ENCODE data around the gene SIK2.

The SIK2 gene

GRCh38 chr11:111734101-111734953 is 132.1 kb downstream of the SIK2 start:
- DNase-seq = no peak

DNA sequence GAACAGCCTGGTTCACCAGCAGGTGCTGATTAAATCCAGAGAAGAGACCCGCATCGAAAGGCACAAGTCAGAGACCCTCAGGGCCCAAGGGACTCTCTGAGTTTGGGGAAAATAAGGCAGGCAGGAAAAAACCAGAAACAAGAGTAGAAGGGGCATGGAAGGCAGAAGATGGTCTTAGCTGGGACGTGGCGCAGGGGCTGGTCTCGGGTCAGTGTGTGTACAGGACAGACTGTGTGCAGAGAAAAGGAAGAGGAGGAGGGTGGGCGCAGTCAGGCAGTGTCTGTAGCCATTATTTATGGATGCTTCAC is 132.7 kb downstream of the SIK2 start:
- no peak for DNase-seq

GRCh38 chr11:111735262-111736116 is 133.2 kb downstream of the SIK2 start:
- DNase-seq = peak; percentile 91

- DNase-seq = no peak
Measured at GRCh38 chr11:111736181-111736590, 133.9 kb downstream of the SIK2 start.

DNA sequence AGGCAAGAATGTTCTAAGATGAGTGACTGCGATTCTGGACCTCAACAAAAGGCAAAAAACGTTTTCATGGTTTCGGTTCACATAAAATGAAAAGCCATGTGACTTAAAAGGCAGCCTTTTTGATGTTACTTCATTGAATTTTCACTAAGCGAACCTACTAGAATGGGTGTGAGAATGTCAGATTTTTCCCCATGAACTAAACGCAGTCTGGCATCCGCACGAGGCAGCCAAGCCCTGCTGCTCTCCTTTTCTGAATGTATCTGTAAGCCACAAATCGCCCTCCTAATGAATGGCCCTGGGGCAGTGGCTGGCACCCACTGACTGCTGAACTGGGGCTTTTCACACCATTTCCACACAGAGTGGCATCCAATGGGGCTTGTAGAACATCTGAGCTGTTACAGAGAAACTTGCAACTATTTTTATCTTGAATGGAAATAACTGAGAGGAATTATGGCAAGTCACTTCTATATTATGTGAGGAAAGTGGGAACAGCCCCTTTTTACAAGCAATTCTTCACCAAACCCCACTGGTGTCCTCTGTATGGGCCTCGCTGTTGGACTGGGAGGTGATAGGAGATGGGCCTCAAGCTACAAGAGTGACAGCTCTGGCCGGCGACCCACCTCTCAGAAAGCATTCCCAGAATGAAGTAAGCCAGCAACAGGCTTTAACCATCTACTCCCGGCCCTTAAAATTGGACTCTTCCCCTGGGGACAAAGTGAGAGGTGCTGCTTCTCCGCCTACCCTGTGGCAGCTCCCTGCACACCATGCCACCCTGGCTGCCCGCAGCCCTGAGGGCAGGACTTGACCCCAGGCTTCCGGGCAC is 134.6 kb downstream of the SIK2 start:
- DNase-seq = no peak

DNA sequence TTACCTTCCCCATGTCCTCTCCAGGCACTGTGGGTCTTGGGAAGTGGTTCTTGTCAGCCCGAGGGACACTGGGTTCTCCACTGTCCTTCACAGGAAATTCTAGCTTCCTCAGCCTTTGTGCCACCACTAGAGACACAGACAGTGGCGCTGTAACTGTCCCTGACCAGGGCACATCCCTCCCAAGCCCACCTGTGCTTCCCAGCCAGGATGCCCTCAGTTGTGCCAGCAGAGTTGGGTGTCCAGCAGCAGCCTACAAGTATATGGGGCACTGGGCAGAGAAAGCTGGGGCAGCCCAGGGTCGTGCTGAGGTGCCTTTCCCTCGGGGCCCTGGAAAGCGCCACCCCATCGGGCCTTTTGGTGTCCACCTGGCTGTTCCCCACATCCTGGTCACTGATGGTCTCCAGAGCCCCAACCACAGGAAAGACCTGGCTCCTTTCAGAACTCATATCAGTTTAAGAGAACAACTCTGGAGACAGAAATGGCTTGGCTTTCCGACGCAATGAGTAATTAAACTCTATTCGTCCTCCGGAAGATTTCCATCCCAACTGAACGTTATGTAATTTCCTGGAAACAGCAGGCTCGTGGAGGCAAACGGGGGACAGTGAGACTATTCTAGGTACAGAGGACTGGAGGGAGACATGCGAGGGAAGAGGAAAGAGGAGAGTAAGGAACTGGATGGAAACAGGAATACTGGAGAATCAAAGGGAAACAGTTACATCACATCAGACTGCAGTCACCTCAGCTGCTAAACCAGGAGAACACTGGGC is 135.4 kb downstream of the SIK2 start:
- no peak for DNase-seq

DNA sequence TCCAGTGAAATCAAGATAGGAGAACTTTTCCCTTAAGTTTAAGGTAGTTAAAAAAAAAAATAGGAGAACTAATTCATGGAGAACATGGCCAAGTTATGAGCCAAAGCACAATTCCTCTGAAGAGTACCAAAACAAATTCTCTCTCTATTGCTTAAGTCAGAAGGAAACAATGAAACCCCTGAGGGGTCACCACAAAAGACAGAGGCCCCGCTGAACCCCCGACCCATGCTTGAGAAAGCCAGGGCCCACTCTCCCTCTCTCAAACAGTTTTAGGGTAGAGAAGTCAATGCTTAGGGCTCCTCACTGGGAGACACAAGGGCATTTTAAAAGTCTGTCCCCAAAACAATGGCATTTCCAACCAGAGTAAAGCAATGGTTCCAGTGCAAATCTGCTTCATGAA is 137.1 kb downstream of the SIK2 start:
- DNase-seq = no peak

DNA sequence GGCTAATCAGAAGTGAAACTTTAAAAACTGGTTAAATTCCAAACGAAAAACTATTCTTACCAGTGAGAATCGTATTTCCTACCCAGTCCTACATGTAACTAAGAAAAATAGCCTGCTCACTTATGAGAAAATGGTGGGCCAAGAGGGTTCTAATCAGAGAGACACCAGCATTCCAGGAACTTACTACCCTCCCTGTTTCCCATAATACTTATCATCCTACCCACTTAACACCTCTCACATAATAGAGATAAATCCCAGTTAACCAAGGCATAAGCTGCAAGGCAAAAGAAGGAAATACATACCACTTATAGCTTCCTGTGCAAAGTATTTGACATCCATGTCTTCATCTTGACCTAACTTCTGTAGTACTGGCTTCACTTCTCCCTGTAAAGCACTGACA is 139.5 kb downstream of the SIK2 start:
- no peak for DNase-seq

- no peak for DNase-seq
Measured at GRCh38 chr11:111743700-111744099, 141.5 kb downstream of the SIK2 start.

GRCh38 chr11:111745719-111746504 is 143.7 kb downstream of the SIK2 start:
- no peak for DNase-seq

DNA sequence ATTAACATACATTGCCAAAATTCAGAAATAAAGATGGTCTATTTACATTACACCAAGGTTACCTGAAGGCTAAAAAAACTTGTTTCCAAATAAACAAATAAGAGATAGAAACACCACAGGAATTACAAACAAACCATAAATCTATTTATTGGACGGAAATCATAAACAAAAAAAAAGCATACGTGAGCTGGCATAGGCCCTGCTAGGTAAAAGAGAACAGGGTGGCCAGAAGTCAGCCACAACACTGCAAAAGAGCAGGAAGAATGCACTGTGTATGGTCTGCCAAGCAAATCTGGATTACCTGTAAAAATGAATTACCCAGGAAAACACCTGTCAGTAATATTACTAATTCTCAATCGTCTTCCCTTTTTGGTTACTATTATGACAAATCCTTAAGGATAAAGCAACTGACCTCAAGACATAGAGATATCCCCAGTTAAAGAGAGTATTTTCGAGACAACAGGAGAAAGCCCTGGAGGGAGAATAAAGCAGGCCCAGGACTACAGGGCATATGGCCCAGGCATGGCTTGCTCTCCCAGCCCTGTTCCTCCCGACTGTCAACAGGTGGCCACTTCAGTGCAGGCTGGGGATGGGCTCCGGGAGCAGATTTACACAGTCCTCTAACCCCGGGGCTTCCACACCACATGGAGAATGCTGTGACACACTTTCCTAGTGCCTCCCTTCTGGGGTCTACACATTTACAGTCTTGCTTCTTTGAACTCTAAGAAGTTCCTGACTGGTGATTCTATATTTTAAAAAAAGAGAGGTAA is 146.0 kb downstream of the SIK2 start:
- DNase-seq = no peak

DNA sequence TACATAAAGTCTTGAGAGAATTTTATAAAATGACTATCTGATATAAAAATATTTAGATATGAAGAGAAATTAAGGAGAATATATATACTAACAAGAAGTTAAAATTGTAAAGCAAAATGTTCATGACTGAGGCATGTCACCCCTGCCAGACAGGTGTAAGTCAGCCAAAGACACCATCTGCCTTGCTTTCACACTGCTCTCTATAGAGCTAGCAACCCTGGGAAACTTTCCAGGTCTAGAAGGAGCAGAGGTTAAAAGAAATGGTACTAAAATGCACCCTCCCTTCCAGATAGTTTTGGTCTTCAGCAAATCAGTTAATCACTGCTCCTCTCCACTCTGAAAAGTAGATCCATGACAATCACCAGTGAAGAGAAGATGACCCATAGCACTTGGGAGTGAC is 147.4 kb downstream of the SIK2 start:
- no peak for DNase-seq

DNA sequence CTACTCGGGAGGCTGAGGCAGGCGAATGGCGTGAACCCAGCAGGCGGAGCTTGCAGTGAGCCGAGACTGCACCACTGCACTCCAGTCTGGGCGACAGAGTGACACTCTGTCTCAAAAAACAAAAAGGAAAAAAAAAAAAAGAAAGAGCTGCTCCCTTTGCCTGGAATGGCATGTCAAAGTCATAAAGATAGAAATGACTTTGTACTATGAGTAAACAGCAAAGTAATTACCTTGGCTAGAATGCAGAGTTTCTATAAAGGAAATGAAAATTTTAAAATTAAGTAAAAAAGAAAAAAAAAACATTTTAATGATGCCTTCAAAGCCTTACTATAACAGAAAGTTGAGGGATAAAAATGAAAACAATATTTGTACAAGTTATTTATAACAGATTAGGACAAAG is 153.8 kb downstream of the SIK2 start:
- no peak for DNase-seq

DNA sequence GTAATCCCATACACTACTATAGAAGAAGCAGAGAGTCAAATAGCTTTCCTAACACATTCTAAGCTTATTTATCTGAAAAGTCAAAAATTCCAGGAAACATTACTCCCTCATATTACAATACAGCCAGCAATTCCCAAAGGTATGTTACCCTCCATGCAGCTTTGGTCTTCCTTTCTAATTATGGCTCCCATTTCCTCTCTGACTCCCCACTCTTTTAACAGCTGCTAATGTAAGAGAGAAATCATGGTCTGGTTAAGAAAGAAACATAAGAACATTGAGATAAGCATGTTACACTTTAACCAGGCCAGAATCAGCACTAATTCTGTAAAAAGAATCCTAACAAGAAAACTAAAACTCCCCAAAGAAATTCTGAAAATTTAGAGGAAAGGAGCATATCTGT is 157.1 kb downstream of the SIK2 start:
- no peak for DNase-seq

DNA sequence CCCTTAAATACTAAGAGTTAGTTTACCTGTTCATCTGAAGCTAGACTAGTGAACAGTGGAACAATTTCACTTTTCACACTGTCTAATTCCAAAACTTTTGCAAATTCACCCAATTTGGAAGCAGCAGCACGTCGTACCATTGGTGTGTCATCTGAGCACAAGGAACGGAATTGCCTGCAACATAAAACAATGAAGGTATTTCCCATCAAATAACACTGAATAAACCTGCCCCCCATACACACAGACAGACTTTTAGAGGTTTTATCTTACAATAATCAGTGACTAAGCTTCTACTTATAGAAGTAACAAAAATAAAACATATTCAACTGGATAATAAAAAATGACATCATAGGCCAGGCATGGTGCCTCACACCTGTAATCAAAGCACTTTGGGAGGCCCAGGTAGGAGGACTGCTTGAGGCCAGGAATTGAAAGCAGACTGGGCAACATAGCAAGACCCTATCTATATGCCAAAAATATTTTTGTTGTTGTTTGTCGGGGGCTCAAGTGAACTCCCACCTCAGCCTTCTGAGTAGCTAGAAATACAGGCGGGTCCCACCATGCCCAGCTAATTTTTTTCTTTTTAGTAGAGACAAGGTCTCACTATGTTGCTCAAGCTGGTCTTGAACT is 157.6 kb downstream of the SIK2 start:
- no peak for DNase-seq

DNA sequence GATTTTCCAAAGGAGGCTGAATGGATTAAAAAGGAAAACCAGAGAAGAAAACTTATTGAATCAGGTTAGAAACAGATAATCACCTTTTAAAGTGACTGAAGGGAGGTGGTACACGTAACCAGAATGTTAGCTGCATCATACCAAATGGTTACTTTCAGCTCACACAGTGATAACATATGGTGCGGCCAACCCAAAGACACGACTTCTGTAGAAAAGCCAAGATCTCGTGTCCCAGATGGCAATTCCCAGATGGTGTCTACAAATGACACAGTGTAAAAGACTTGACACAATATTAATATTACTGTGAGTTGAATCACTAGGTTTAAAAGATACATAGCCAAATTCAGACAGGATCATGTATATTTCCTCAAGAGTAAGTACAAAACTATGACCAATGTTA is 158.8 kb downstream of the SIK2 start:
- no peak for DNase-seq

DNA sequence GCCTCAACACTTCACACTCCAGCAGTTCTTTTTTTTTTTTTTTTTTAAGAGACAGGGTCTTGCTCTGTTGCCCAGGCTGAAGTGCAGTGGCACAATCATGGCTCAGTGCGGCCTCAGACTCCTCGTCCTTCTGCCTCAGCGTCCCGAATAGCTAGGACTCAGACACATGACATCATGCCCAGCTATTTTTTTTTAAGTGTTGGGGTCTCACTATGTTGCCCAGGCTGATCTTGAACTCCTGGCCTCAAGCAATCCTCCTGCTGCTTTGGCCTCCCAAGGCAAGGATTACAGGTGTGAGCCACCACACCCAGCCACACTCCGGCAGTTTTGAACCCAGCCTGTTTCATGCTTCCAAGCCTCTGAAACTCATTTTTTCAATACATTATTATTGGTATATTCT is 160.3 kb downstream of the SIK2 start:
- no peak for DNase-seq

- no peak for DNase-seq
Measured at GRCh38 chr11:111762981-111763643, 160.9 kb downstream of the SIK2 start.

DNA sequence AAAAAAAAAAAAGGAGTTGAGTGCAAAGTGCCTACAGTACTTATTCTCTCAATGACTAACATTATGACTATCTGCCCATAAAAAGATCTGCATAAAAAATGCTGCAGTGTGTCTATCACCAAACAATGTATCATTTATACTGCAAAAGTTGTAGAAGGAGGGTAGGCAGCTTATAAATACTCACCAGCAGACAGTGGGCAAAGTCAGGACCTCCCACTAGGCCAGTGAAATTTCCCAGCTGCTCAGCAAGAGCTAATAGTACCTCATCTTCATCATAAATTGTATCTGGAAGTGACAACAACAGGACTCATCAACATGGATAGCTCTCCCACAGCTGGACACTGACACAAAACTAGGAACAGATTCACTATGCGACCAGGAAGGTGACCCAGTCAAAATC is 162.4 kb downstream of the SIK2 start:
- no peak for DNase-seq
